Naive thymus-derived CD8-positive, alpha-beta T cell (primary cell): ENCODE measurements around the gene FOLR2. TPM values are rescaled to one million over a fixed set of nuclear protein-coding genes. Genes with fewer than 3 reads are reported as not detected.

Experiments
- ATAC-seq, 2 donors: fragments of 150-1000 bp; cut with Tn5 transposase in 1 of 2; sonication (Bioruptor Pico), chemical (Tn5 transposase) in 1 of 2; 1 replicate in 1 of 2; 2 replicates in 1 of 2; pipeline ENCODE4 v1.10.0; 2021; ENCODE audit warnings: mild to moderate bottlenecking in 2 of 2, moderate library complexity in 2 of 2
- POLR2A ChIA-PET: fragments of 350-600 bp; sonication (Branson Sonifier 250); formaldehyde crosslinking; loops from one replicate; lab custom pipeline; 2021; ENCODE audit warnings: antibody characterized with exemption; lab: Charles Lee
- DNase-seq, 10 donors: peaks; one replicate each; pipeline versions ENCODE4 v3.0.0 to v3.0.0-alpha.2; 2020 to 2022
- H3K27ac Mint-ChIP-seq, 10 donors: one replicate each; pipeline ENCODE4 v1.8.0; 2020 to 2022; ENCODE audit warnings: mild to moderate bottlenecking in 10 of 10, mixed read lengths in 10 of 10, moderate library complexity in 4 of 10, inconsistent platforms in 1 of 10
- H3K27me3 Mint-ChIP-seq, 5 donors: one replicate each; pipeline ENCODE4 v1.8.0; 2021 to 2022; ENCODE audit warnings: mixed read lengths in 5 of 5
- H3K36me3 Mint-ChIP-seq, 3 donors: one replicate each; pipeline ENCODE4 v1.8.0; 2020 to 2022; ENCODE audit warnings: mixed read lengths in 3 of 3, mild to moderate bottlenecking in 2 of 3, inconsistent platforms in 1 of 3
- H3K4me1 Mint-ChIP-seq, 4 donors: one replicate each; pipeline ENCODE4 v1.8.0; 2021 to 2022; ENCODE audit warnings: mixed read lengths in 4 of 4
- H3K4me3 Mint-ChIP-seq, 10 donors: one replicate each; pipeline ENCODE4 v1.8.0; 2020 to 2022; ENCODE audit warnings: mild to moderate bottlenecking in 10 of 10, mixed read lengths in 10 of 10, moderate library complexity in 6 of 10, inconsistent platforms in 1 of 10
- H3K9me3 Mint-ChIP-seq, 9 donors: one replicate each; pipeline ENCODE4 v1.8.0; 2020 to 2022; ENCODE audit warnings: mixed read lengths in 9 of 9, mild to moderate bottlenecking in 3 of 9, inconsistent platforms in 1 of 9, moderate library complexity in 1 of 9
- polyA plus RNA-seq, 3 donors: library from polyadenylated mRNA; unstranded; fragments of 300-500 nt; fragmentation: Illumina TruSeq; gene quantifications; one replicate each; pipeline ENCODE4 v1.2.3, GENCODE V29; 2021
- total RNA-seq, 8 experiments: library from RNA in 2 of 8; stranded (reverse) in 2 of 8; gene quantifications; one replicate each; pipeline ENCODE4 v1.2.3 and lab custom pipeline; 2021 to 2026

Gene FOLR2
- total and polyA plus RNA-seq, 5 experiments from 2014 or later: 0.31 to 1.0 TPM; not detected in 3

DNA sequence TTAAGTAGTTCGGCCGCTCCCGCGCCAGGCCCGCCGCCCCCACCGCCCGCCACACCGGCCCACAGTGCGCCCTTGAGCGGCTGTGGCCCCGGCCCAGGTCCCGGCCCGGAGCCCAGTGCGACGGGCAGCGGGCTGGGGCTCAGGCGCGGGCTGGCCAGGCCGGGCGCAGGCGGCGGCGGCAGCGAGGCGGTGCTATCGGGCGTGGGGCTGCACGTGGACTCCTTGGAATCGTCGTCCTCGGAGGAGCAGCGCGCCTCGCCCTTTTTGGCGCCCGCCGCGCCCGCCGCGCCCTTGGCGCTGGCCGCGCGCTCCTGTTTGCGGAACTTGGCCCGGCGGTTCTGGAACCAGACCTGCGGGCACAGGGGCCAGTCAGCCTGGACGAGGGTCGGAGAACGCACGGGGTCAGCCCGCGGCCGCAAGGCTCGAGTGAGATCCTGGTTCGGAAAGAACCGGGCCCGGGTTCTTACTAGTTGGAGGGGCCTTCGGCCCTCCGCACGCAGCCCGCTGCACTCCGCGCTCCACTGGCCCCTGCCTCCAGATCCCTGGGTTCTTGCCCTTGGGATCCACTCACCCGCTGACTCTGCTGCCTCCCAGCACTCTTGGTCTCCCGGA, 23.4 kb downstream of the FOLR2 start:
- Mint-ChIP-seq H3K9me3 (peaks cover 0 to 7% (median 0%) of the 10 kb centered on the region in 9 donors), H3K27ac (peak overlapping the region in 2 of 10 donors; percentile 69 to 76), H3K4me1 (peaks cover 28 to 40% (median 34%) of the 10 kb centered on the region in 4 donors), H3K4me3 (peak overlapping the region in 9 of 10 donors; percentile 61 to 87 (median 79)), H3K27me3 (peaks cover 30 to 47% (median 39%) of the 10 kb centered on the region in 5 donors), H3K36me3 (peaks cover 0 to 22% (median 1%) of the 10 kb centered on the region in 3 donors)
- ATAC-seq (peak in 1 of 2 donors; percentile 29), DNase-seq (no peak)
- POLR2A ChIA-PET: no interaction called here

DNA sequence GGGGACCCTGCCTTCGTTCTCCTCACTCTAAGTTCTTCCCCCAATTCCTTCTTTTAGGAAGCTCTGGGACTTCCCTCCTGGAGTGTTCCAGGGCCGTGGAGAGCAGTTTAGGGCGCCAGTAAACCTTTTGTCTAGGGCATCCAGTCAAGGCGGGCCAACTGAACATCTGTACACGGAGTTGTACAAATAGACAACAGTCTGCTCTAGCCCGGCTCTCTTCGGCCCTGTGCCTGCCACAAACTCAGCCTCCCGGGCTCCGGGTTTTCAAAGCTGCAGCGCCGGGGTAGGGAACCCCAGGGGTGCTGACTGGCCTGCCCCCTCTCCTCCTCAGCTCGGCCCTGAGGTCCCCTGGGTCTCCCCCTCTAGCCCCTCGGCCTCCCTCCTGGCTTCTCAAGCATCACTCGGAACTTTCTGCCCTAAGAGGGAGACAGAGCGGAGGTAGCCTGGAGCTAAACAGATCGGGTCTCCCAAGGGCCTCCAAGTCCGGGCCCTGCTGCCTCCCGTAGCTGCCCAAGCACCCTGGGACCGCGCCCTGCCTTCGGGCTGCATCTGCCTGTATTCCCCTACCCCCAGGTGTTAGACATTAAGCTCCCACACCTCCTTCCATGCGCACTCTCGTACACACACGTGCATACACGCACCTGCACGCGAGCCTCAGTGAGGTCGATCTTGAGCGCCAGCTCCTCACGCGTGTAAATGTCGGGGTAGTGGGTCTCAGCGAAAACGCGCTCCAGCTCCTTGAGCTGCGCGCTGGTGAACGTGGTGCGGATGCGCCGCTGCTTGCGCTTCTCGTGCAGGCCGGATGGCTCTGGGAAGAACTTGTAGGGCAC, 24.1 kb downstream of the FOLR2 start:
- peaks cover 0 to 7% (median 0%) of the 10 kb centered on the region in 9 donors for H3K9me3 Mint-ChIP-seq
- peak overlapping the region; percentile 55 to 87 (median 78) for H3K4me3 Mint-ChIP-seq
- H3K27ac Mint-ChIP-seq: peak overlapping the region in 5 of 10 donors; percentile 15 to 76 (median 63)
- H3K36me3 Mint-ChIP-seq: peaks cover 0 to 22% (median 1%) of the 10 kb centered on the region in 3 donors
- H3K27me3 Mint-ChIP-seq: peaks cover 30 to 47% (median 39%) of the 10 kb centered on the region in 5 donors
- H3K4me1 Mint-ChIP-seq: peaks cover 28 to 40% (median 34%) of the 10 kb centered on the region in 4 donors
- POLR2A ChIA-PET: interaction anchor here (1.0 kb wide), 1 partner anchor 17 kb away, joined by 4 read pairs; no protein-coding TSS in a partner anchor
- ATAC-seq (peak; percentile 17 to 42), DNase-seq (no peak)

DNA sequence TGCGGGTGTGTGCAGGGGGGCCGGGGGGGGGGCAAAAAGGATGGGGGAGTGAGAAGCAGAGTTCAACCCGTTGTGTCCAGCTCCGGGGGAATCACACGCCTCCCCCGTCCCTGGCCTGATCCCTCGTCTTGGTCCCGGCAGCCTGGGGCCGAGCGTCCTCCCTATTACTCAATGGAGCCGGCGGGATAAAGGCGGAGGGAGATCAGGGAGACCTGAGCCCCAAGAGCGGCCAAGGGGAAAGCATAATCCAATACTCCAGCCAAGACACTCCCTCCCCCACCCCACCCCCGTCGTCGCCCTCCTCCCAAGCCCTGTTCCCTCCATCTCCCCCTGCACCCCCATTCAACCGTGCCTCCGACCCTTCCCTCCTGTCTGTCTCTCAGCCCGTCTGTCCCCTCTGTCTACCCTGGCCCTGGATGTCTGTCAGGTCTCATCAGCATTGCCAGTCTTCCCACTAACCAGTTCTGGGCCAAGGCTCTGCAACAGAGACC, 24.7 kb downstream of the FOLR2 start:
- peaks cover 30 to 47% (median 39%) of the 10 kb centered on the region in 5 donors for H3K27me3 Mint-ChIP-seq
- ATAC-seq: no peak
- H3K9me3 Mint-ChIP-seq: peaks cover 0 to 7% (median 0%) of the 10 kb centered on the region in 9 donors
- DNase-seq: no peak
- peaks cover 0 to 17% (median 1%) of the 10 kb centered on the region in 3 donors for H3K36me3 Mint-ChIP-seq
- peaks cover 28 to 40% (median 34%) of the 10 kb centered on the region in 4 donors for H3K4me1 Mint-ChIP-seq
- POLR2A ChIA-PET: interaction anchor here (1.0 kb wide), 1 partner anchor 18 kb away, joined by 4 read pairs; no protein-coding TSS in a partner anchor
- H3K27ac Mint-ChIP-seq: no peak overlapping the region
- H3K4me3 Mint-ChIP-seq: peak overlapping the region in 8 of 10 donors; percentile 1 to 79 (median 60)

DNA sequence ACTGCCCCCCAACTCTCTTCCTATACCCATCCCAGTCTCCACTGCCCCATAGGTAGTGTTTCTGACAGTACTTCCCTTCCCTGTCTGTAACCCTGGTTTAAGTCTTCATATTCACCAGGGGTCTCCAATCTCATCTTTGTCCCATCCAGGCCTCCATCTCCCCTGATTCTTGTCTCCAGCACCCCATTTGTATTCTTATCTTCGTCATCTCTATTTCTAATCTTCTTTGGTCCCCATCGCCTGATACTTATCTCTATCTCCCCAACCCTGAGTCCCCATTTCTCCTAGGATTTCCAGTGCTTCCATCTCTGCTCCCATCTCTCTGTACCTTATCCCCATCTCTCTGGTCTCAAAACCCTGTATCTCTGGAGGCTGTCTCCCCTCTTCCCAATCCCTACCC, 25.5 kb downstream of the FOLR2 start:
- POLR2A ChIA-PET: no interaction called here
- H3K4me1 Mint-ChIP-seq: peaks cover 28 to 40% (median 34%) of the 10 kb centered on the region in 4 donors
- H3K4me3 Mint-ChIP-seq: peak overlapping the region in 7 of 10 donors; percentile 3 to 54 (median 13)
- peaks cover 0 to 7% (median 0%) of the 10 kb centered on the region in 9 donors for H3K9me3 Mint-ChIP-seq
- DNase-seq (no peak), ATAC-seq (no peak)
- peaks cover 0 to 10% (median 1%) of the 10 kb centered on the region in 3 donors for H3K36me3 Mint-ChIP-seq
- H3K27ac Mint-ChIP-seq: no peak overlapping the region
- peaks cover 30 to 47% (median 39%) of the 10 kb centered on the region in 5 donors for H3K27me3 Mint-ChIP-seq

DNA sequence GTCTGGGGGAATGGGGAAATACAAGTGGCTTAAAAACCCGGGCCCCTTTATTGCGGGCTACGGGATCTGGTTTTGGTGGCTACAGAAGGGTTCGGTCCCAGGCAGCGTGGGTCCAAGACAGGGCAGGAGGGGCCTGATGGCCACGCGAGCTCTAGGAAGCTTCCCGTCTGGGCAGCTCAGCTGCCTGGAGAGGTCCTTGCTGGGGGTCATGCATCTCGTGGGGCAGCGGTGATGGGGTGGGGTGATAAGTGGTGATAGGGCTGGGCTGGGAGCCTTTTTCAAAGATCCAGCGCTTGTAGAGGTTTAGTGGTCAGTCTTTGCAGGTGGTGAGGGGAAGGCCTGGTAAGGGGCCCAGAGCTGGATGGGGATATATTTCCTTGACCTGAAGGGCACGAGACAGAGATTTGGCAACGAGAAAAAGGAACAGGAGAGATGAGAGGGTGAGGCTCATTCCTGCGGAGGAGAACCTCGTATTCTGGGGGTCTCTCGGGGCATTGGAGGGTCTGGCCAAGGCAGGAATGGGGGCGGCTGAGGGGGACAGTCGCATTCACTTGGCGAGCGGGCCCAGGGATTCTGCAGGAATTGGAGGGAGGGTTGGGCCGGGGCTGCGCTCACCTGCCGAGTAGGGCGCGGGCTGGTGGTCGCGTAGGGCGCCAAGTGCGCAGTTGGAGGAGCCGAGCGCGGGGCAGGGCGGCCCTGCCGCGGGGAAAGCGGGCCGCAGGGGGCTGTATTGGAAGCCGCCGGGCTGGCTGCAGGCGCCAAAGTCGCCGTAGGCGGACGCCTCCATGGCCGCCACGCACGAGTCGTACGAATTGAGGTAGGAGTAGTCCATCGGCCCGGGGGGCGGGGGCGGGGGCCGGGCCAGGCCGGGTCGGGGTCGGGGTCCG, 26.8 kb downstream of the FOLR2 start:
- no peak for ATAC-seq
- Mint-ChIP-seq H3K9me3 (peaks cover 0 to 7% (median 0%) of the 10 kb centered on the region in 9 donors), H3K4me1 (peaks cover 28 to 40% (median 34%) of the 10 kb centered on the region in 4 donors), H3K4me3 (peak overlapping the region in 9 of 10 donors; percentile 6 to 74 (median 58)), H3K27ac (no peak overlapping the region), H3K27me3 (peaks cover 30 to 48% (median 44%) of the 10 kb centered on the region in 5 donors), H3K36me3 (peaks cover 0 to 9% (median 1%) of the 10 kb centered on the region in 3 donors)
- no peak for DNase-seq
- POLR2A ChIA-PET: no interaction called here

DNA sequence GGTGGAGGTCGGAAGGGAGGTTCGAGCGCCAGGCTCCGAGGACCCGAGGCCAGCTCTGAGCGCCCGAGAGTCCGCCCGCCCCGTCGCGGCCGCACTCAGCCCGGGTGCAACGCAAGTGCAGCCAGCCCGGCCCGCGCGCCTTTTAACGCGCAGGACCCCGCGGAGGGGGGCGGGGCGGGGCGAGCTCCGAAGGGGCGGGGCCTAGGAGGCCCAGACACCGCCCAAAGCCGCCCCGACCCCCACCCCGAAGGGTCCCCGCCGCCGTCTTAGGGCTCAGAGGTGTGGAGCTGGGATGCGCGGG, 27.4 kb downstream of the FOLR2 start, which contains the start of gene PHOX2A:
Gene PHOX2A (minus strand): TSS at position 117 of the 301 bp plus-strand sequence. CDS start 172 bp downstream, outside the sequence.
- DNase-seq (no peak), ATAC-seq (peak in 1 of 2 donors; percentile 24)
- peaks cover 28 to 37% (median 31%) of the 10 kb centered on the region in 4 donors for H3K4me1 Mint-ChIP-seq
- peak within 1 kb of the TSS; percentile 6 to 81 (median 59) for H3K4me3 Mint-ChIP-seq
- H3K27me3 Mint-ChIP-seq: peaks cover 30 to 52% (median 44%) of the 10 kb centered on the region in 5 donors
- peaks cover 0 to 7% (median 0%) of the 10 kb centered on the region in 9 donors for H3K9me3 Mint-ChIP-seq
- H3K27ac Mint-ChIP-seq: peak within 1 kb of the TSS in 1 of 10 donors; percentile 71
- POLR2A ChIA-PET: no interaction called here
- peaks cover 0 to 9% (median 1%) of the 10 kb centered on the region in 3 donors for H3K36me3 Mint-ChIP-seq

DNA sequence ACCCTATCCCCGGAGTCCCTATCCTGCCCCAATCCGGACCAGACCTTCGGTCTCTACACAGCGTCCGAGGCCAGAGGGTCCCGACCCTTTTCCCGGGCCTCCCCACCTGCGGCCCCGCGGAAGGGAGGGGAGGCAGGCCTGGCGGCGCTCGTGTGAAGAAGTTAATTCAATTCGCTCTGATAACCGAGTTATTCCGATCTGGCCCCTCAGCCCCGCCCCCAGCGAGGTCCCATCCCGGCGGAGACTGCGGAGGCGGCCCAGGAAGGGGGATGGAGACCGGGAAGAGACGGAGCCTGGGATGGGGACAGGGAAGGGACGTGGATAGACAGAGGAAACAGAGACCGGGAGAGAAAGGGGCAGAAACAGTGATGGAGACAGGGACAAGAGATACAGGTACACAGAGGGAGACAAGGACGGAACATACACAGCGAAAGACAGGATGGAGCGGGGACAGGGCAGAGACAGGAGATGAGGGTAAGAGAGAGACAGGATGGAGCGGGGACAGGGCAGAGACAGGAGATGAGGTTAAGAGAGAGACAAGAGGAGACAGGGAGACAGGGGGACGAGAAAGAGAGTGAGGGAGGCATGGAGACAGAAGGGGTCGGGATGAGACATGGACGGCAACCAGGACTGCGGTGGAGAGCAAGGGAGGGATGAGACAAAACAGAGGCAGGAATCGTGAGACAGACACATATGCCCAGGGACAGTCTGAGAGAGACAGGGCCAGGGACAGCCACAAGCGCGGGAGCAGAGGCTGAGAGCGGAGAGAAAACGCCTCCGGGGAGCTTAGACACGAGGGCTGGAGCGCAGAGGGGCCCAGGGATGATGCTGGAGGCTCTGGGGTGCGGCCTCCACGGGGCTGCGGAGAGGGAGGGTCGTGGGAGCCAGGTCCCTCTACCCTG, 28.0 kb downstream of the FOLR2 start:
- Mint-ChIP-seq H3K9me3 (peaks cover 0 to 7% (median 0%) of the 10 kb centered on the region in 9 donors), H3K4me1 (peaks cover 26 to 31% (median 27%) of the 10 kb centered on the region in 4 donors), H3K4me3 (peak overlapping the region in 9 of 10 donors; percentile 6 to 81 (median 26)), H3K27me3 (peaks cover 28 to 51% (median 42%) of the 10 kb centered on the region in 5 donors), H3K27ac (peak overlapping the region in 1 of 10 donors; percentile 71), H3K36me3 (peaks cover 0 to 7% (median 1%) of the 10 kb centered on the region in 3 donors)
- POLR2A ChIA-PET: no interaction called here
- DNase-seq (no peak), ATAC-seq (no peak)

DNA sequence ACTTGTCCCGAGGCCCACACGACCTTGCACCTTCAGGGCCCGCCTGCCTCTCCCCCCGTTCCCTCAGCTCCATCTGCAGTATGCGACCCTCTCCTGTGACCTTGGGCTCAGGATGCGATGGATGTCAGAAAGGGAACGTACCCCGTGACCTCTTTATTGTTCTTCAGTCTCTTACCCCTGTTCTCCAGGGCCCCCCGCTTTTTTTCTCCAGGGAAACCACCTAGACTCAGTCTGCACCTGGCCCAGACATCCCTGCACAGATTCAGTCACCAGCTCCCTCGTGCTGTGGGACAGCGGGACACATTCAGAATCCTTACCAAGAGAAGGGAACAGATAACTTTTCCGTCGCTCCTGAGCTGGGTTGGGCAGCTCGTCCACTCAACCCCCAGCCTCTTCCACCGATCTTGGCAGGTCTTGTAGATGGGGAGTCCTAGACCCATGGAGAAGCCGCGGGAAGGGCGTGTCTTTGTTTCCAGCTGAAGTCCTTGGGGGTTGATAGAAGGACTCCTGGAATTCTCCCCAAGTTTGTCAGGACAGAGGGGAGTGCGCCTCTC, 28.7 kb downstream of the FOLR2 start:
- POLR2A ChIA-PET: interaction anchor here (0.6 kb wide), 1 partner anchor 40 kb away, joined by 4 read pairs; no protein-coding TSS in a partner anchor
- Mint-ChIP-seq H3K36me3 (peaks cover 0 to 7% (median 1%) of the 10 kb centered on the region in 3 donors), H3K27me3 (peaks cover 27 to 54% (median 41%) of the 10 kb centered on the region in 5 donors), H3K4me1 (peaks cover 24 to 27% (median 25%) of the 10 kb centered on the region in 4 donors), H3K27ac (no peak overlapping the region), H3K9me3 (peaks cover 0 to 7% (median 0%) of the 10 kb centered on the region in 9 donors), H3K4me3 (no peak overlapping the region)
- DNase-seq (no peak), ATAC-seq (no peak)

DNA sequence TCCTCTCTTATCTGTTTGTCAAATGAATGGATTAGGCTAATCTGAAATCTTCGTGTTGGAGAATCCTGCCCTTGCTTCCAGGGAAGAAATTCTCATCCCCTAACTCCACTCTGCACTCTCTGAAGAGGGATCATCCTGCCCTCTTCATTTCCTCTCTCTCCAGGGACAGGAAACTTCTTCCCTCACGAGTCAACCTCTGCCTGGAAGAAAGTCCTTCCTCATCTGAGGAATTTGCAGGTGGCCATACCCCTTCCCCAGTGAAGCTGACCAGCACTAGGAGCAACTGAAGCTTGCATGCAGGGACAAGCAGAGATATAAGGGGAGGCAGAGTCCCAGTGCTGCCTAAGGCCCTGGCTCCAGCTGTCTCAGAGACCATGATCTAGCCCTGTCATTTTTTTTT, 31.0 kb downstream of the FOLR2 start:
- ATAC-seq: no peak
- H3K27ac Mint-ChIP-seq: no peak overlapping the region
- no peak overlapping the region for H3K4me3 Mint-ChIP-seq
- POLR2A ChIA-PET: no interaction called here
- peaks cover 0 to 7% (median 0%) of the 10 kb centered on the region in 9 donors for H3K9me3 Mint-ChIP-seq
- H3K36me3 Mint-ChIP-seq: peaks cover 0 to 7% (median 1%) of the 10 kb centered on the region in 3 donors
- H3K27me3 Mint-ChIP-seq: peaks cover 13 to 43% (median 31%) of the 10 kb centered on the region in 5 donors
- no peak for DNase-seq
- peaks cover 6 to 11% (median 10%) of the 10 kb centered on the region in 4 donors for H3K4me1 Mint-ChIP-seq

DNA sequence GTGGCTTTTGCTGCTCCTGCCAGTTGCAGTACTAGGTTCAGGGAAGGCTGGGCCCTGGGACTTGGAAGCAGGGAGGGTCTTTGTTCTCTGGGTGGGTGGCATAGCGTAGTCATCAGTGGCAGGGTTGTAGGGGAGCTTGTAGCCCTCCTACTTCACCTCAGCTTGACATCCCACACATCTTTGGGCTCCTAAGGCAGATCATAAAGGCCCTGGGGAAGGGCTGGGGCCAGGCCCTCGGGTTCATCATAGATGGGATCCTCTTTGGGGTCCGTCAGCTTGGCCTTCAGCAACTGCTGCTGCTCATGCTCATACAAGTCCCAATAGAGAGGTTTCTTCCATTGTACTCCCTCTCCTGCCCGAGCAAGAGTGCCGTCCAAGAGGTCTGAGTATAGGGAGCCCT, 33.4 kb downstream of the FOLR2 start:
- no peak overlapping the region for H3K27ac Mint-ChIP-seq
- H3K4me1 Mint-ChIP-seq: no peaks in the 10 kb centered on the region
- no peak for ATAC-seq
- no peak overlapping the region for H3K4me3 Mint-ChIP-seq
- POLR2A ChIA-PET: no interaction called here
- peaks cover 2 to 28% (median 20%) of the 10 kb centered on the region in 5 donors for H3K27me3 Mint-ChIP-seq
- no peaks in the 10 kb centered on the region for H3K36me3 Mint-ChIP-seq
- DNase-seq: no peak
- no peaks in the 10 kb centered on the region for H3K9me3 Mint-ChIP-seq
